BE2C (cell line): ENCODE measurements around the gene NPAS3.

Source experiments
- DNase-seq: peaks from one replicate; pipeline ENCODE4 v3.0.0-alpha.2; 2020
- H3K27me3 ChIP-seq: fragments of 250-450 bp; sonication (Bioruptor Pico); 2 replicates; pipeline ENCODE4 v1.5.1; 2020; ENCODE audit warnings: mild to moderate bottlenecking
- H3K36me3 ChIP-seq: fragments of 250-450 bp; sonication (Bioruptor Pico); 2 replicates; pipeline ENCODE4 v1.5.1; 2020; ENCODE audit warnings: mild to moderate bottlenecking
- H3K4me1 ChIP-seq: fragments of 250-450 bp; sonication (Bioruptor Pico); 2 replicates; pipeline ENCODE4 v1.5.1; 2020
- H3K4me3 ChIP-seq: 2 replicates; pipeline ENCODE4 v1.5.1; 2011; ENCODE audit warnings: low read depth, low read length
- H3K9me3 ChIP-seq: fragments of 250-450 bp; sonication (Bioruptor Pico); 2 replicates; pipeline ENCODE4 v1.5.1; 2020
- TF ChIP-seq, protein P1 (sequence below): IDR thresholded peaks from 2 replicates; pipeline ENCODE4 v1.5.1; 2012; ENCODE audit warnings: mild to moderate bottlenecking, low read depth, low read length

NPAS3 gene

DNA sequence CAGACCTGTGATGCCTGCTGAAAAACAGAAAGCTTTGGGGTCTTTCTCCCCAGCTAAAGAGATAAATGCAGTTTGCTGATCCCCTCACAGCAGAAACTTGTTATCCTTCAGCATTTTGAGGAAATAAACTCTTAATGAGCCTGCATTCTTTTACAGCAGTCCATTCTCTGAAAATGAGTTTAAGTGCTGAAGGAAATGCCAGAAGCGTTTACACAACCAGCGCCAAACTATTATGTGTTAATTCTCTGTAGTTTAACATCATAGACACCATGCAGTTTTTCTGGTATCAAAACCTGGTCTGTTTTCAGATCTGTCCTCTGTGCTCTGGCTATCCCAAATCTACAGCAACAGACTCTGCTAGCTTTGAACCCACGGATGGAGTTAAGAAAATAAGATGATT, 291.3 kb downstream of the NPAS3 start:
- Histone ChIP-seq H3K4me1 (no peaks in the 10 kb centered on the region), H3K4me3 (no peak overlapping the region), H3K36me3 (no peaks in the 10 kb centered on the region), H3K9me3 (no peaks in the 10 kb centered on the region), H3K27me3 (peaks cover 45% of the 10 kb centered on the region)
- TF ChIP-seq, protein P1, sequence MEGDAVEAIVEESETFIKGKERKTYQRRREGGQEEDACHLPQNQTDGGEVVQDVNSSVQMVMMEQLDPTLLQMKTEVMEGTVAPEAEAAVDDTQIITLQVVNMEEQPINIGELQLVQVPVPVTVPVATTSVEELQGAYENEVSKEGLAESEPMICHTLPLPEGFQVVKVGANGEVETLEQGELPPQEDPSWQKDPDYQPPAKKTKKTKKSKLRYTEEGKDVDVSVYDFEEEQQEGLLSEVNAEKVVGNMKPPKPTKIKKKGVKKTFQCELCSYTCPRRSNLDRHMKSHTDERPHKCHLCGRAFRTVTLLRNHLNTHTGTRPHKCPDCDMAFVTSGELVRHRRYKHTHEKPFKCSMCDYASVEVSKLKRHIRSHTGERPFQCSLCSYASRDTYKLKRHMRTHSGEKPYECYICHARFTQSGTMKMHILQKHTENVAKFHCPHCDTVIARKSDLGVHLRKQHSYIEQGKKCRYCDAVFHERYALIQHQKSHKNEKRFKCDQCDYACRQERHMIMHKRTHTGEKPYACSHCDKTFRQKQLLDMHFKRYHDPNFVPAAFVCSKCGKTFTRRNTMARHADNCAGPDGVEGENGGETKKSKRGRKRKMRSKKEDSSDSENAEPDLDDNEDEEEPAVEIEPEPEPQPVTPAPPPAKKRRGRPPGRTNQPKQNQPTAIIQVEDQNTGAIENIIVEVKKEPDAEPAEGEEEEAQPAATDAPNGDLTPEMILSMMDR, result no peak
- no peak for DNase-seq

DNA sequence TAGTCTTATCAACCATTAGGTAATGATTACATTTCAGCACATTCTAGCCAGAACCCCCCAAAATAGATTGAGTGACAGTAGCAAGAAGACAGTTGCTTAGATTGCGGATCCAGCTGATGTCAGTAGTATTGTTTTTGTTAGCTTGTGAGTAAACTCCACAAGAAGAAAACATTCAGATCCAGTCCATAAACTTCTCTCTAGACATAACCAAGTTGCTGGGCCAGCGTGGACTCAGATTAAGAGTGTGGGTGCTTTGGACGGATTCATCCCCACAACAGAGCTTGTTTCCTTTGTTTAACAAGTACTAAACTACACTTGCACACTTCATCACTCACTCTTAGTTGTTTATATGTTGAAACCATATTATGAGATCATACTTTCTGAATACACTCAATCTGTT, 293.4 kb downstream of the NPAS3 start:
- Histone ChIP-seq H3K4me1 (no peaks in the 10 kb centered on the region), H3K4me3 (no peak overlapping the region), H3K9me3 (no peaks in the 10 kb centered on the region), H3K27me3 (peaks cover 59% of the 10 kb centered on the region), H3K36me3 (no peaks in the 10 kb centered on the region)
- DNase-seq, result no peak
- TF ChIP-seq, protein P1, result no peak

DNA sequence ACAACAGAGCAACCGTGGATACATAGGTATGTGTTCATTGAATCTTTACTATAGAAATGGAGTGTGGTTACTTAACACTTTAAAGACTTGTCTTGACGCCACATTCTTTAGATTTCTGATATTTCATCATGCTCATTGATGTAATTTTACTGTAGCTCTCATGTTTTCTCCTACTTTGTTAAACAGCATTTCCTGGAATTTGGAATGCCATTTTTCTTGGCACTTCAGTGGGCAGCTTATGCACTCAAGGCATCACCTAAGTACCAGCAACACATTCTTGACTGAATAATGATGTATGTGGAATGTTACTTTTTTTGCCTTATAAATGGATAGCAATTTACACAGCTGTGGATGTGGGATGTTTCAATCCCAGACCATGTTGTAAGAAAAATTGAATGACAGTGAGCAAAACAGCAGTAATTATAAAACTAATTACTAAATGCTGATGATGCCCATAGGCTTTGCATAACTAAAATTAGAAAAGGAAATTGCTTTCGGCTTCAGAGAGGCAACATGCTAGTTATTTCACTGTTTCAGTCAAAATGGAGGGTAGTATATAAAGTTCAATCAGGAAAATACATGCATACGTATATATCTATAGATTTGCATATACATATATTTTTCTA, 298.5 kb downstream of the NPAS3 start:
- DNase-seq, result no peak
- Histone ChIP-seq H3K27me3 (peaks cover 59% of the 10 kb centered on the region), H3K4me1 (no peaks in the 10 kb centered on the region), H3K9me3 (no peaks in the 10 kb centered on the region), H3K4me3 (no peak overlapping the region), H3K36me3 (no peaks in the 10 kb centered on the region)
- TF ChIP-seq, protein P1, result no peak

DNA sequence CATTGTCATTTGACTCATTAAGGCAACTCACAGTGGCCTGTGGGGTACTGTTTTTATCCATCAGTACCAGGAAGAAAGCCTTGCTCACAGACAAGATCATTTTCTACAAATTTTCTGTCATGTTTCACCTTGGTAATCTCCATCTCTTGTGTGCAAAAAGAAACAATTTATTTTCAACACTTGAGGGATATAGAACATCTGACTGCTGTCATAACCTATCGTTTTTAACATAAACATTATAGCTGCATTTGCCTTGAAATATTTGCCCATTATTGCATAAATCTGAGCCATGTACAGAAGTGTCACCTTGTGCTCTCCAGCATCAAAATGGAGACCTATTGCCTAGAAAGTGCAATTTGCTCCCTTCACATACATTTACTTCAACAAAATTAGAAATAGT, 300.8 kb downstream of the NPAS3 start:
- TF ChIP-seq, protein P1, result no peak
- H3K9me3 ChIP-seq, result no peaks in the 10 kb centered on the region
- no peaks in the 10 kb centered on the region for H3K36me3 ChIP-seq
- H3K4me1 ChIP-seq, result no peaks in the 10 kb centered on the region
- H3K4me3 ChIP-seq, result no peak overlapping the region
- no peak for DNase-seq
- peaks cover 45% of the 10 kb centered on the region for H3K27me3 ChIP-seq

DNA sequence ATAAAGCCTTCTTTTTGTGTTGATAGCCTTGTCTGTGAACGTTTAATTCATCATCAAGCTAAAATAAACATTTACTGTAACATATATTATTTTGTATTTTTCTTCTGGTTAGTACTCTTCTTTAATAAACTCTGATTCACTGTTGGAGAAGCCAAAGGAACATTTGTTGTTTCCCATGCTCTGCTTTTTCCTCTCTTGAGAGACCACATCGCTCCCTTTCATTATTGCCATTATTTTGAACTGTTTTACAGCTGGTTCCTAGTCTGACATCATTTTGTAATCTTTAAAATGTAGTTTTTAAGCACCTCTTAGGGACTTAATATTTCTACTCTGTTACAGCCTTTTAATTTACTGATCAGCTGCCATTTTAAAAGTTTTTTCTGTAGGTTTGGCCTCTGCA, 301.8 kb downstream of the NPAS3 start:
- Histone ChIP-seq H3K4me3 (no peak overlapping the region), H3K9me3 (no peaks in the 10 kb centered on the region), H3K27me3 (peaks cover 36% of the 10 kb centered on the region), H3K4me1 (no peaks in the 10 kb centered on the region), H3K36me3 (no peaks in the 10 kb centered on the region)
- DNase-seq, result no peak
- TF ChIP-seq, protein P1, result no peak

DNA sequence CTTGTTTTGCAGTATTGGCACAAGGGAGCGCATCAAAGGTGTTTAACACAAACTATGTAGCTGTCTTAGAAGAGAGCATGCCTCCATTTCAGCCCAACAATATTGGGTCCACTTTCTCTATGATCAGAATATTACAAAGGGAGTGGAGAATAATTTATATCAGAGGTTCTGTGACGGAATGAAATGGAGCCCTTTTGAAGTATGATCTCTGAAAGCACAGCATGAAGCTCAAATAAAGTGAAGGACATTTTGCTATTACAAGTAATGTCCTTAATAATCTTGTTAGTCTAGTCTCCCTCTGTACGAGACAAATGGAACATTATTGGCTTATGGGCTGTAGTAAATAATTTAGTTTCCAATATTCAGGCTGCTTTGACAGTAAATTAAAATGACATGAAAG, 302.7 kb downstream of the NPAS3 start:
- Histone ChIP-seq H3K9me3 (no peaks in the 10 kb centered on the region), H3K36me3 (no peaks in the 10 kb centered on the region), H3K4me3 (no peak overlapping the region), H3K27me3 (peaks cover 31% of the 10 kb centered on the region), H3K4me1 (no peaks in the 10 kb centered on the region)
- TF ChIP-seq, protein P1, result no peak
- no peak for DNase-seq
